Stimulated activated CD8-positive, alpha-beta memory T cell treated with anti-CD3 and anti-CD28 coated beads, Interleukin-2, amount 100 ng/mL, for 1 hour (primary cell): ENCODE data around the gene NRXN3.
"Not testable (repeated sequence)": the region's sequence is repeated elsewhere in the genome, so short reads cannot be mapped to it uniquely, and the experiment has no call there.

Experiments used
- DNase-seq, 2 donors: peaks; one replicate each; pipeline ENCODE4 v3.0.0-alpha.2; 2020; ENCODE audit warnings: low read depth in 2 of 2

NRXN3 gene

GRCh38 chr14:79074510-79074909 is 904.3 kb downstream of the NRXN3 start:
- no peak for DNase-seq

DNA sequence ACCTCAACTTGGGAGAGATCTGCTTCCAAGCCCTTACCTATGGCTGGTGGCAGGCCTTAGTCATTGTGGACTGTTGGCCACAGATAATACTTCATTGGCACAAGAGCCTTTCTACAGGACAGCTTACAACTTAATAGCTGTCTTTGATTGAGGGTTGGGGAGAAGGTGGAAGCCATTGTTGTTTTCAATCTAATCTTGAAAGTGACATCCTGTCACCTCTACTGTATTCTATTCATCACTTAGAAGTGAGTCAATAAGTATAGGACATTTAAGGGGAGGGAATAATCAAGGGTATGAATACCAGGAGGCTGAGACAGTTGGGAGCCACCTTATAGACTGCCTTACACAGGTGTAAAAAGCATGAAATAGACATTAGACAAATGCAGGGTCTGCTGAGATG is 906.3 kb downstream of the NRXN3 start:
- DNase-seq: no peak

- DNase-seq: no peak
Measured at GRCh38 chr14:79077096-79077495, 906.9 kb downstream of the NRXN3 start.

DNA sequence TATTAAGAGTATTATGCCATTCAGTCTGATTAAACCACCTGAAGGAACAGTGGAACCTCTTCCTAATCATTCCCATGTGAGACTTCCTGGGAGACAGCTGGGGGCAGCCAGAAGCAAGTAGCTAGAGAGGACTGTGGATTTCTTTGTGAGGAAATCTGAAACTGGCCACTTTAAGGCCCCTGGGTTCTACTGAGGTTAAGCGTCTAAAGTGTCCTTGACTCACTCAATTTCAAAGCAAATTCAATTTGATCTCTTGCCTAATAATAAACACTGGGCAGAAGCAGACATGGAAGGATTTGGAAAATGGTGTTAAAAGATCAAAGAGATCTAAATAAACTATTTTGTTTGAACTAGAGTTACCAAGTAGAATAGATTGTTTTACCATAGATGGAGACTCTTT is 909.9 kb downstream of the NRXN3 start:
- DNase-seq: no peak

DNA sequence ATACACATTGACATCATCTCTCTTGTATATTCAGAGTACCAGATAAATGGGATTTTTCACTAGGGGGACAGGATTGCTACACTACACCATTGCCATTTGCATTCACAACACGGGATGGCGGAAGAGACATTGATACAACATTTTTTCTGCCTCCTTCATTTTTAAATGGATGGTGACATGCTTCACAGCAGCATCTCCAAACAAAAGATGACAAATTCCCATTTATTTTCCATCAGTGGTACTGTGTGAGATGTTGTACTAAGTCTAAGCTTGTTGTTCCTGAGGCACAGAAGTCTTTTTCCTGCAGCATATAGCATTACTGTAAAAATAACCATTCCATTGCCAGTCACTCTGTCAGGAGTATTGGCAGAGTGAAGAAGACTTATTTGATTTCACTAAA is 912.7 kb downstream of the NRXN3 start:
- no peak for DNase-seq

DNA sequence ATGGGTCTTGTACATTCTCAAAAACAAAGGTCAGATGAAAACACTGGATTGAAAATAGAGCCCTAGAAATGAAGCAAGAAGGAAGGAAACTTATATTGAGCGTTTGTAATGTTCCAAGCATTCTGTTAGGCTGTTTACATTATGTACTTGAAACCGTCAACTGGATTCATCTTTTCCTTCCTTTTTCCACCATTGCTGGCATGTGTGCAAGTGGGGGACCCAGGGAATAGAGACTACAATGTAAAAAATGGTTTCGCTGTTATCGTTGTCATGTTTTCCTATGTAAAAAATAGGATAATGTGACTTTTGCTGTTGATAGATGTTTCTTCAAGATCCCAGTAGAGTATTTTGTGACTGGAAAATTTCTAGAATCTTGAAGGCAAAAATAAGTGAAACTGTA is 913.2 kb downstream of the NRXN3 start:
- no peak for DNase-seq

DNA sequence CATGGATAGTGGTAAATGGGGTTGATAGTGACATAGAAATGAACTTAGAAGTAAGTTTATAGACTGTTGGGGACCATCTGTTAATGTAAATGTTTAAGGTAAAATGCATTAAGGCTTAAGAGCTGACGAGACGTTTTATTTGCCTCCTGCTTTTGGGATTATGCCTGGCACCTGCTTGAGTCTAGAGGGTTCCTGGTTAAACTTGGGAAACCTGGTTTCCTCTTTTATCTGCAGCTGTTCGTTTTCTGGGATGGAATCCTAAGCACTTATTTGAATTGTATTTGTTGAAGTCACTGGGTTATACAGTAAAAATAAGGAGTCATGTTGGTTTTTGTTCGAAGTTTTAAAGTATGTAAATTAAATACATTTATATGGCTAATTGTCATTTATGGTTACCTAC is 914.7 kb downstream of the NRXN3 start:
- DNase-seq: no peak

GRCh38 chr14:79089576-79089975 is 919.4 kb downstream of the NRXN3 start:
- DNase-seq: no peak

GRCh38 chr14:79090641-79091180 is 920.5 kb downstream of the NRXN3 start:
- DNase-seq: no peak

DNA sequence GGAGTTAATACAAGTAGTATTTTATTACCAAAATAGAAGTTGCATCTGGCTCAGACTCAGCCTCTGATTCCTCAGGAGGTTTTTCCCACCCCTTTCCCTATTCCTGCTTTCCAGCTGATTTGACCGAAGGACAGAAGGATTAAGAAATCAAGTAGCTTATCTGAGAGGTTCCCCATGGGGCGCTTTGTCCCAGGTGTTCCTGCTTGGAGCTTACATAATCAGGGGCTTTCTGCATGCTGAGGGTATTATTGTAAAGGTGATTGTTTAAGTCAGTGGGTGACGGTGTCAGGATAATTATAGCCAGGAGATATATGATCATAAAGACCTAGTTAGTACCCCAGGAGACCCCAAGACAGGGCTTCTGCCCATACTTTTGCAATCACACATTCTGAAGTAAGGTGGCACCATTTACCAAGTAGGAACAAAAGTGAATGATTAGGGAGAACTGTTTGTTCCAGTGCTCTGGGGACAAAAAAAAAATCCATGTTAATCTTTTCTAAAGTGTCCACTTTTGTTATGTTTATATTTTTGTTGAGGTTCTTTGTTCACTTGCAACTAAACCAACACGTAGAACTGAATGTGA is 921.3 kb downstream of the NRXN3 start:
- no peak for DNase-seq

- no peak for DNase-seq
Measured at GRCh38 chr14:79093531-79093930, 923.4 kb downstream of the NRXN3 start.

DNA sequence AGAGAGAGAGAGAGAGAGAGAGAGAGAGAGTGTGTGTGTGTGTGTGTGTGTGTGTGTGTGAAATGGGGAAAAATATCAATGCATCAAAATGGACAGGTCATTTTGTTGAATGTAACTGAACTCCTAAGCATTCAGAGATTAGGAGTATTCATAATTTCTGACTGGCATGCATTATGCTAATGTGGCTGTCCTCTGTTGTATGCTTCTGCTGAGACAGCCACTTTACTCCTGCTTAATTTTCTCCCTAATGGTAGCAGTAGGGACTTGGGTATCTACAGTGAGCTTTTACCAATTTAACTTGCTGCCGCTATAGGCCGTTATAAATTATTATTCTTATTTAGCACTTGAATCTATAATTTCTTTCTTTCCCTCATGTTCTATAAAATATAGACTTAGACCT is 924.8 kb downstream of the NRXN3 start:
- DNase-seq: no peak

DNA sequence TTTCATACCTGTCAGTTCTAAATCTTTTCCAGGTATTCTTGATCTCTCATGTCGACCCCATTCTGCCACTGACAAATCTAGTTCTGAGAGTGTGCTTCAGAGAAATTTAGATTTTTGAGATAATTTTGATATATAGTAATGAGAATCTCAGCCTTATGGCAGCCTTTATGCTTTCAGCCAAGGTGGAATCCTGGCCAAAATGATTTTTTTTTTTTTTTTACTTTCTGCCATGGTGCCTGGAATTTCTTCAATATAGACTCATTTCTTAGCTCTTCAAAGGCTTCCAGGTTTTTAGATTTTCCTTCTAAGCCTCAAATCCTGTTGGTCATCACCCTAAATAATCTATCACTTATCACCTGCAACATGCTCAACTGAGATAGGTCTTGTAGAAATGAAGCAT is 926.6 kb downstream of the NRXN3 start:
- DNase-seq: no peak

- DNase-seq: no peak
Measured at GRCh38 chr14:79098324-79098723, 928.2 kb downstream of the NRXN3 start.

DNA sequence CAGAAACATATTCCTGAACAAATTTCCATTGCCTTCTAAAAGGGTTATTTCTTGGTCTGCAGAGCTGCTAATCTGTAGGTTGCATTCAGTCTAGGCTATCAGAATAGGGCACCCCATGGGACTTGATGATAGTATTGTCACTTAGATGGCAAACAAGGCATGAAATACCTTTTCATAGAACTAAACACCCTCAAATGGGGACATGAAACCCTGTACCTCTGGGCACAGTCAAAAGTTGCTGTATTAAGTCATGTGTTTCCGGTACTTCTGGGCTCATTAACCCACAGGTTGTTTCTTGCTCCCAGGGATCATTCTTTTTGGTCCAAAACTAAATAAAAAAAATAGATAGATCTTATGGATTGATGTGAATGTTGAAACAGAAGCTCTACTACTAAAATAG is 930.4 kb downstream of the NRXN3 start:
- DNase-seq: no peak

DNA sequence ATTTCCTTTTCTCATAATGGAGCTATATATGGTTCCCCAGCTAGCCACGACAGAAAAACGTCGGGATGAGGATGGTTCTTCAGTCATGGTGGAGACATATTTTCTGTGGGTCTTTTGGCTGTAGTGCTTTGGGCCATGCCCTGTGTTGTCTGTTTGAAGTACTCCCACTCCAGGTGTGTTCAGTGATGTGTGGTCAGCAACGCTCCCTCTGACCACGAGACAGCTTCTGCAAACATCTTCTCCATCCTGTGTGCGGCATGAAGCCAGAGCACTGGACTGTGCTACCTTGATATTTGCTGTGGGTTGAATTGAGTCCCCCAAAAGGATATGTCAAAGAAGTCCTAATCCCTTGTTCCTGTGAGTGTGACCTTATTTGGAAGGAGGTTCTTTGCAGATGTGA is 931.2 kb downstream of the NRXN3 start:
- no peak for DNase-seq

GRCh38 chr14:79103764-79104163 is 933.6 kb downstream of the NRXN3 start:
- DNase-seq: no peak

DNA sequence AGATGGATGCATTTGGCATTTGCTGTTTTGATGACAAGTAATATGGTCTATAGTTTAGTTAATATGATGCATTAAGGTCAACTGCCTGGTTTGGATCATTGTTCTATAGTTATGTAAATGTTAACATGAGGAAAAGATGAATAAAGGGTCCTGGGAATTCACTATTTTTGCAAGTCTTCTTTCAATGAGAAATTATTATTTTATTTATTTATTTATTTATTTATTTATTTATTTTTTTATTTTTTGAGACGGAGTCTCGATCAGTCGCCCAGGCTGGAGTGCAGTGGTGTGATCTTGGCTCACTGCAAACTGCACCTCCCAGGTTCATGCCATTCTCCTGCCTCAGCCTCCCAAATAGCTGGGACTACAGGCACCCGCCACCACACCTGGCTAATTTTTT is 940.4 kb downstream of the NRXN3 start:
- DNase-seq: not testable (repeated sequence)

- DNase-seq: no peak
Measured at GRCh38 chr14:79111987-79112501, 941.9 kb downstream of the NRXN3 start.

DNA sequence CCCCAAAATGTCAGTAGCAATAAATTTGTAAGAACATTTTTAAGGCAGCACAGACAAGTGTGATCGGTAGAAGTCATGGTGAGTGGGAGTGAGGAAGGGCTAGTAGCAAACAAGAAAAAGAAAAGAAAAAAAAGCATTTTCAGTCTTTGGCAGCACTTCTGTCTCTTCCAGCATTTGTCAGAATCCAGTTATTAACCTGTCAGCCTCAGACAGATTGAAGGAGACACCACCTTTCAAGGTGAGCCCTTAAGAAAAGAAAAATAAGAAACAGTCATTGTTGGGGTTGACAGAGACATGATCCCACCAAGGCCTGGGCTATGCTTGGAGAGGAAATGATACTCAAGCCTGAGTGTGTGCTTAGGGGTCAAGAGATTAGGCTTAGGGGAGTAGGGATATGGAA is 947.4 kb downstream of the NRXN3 start:
- no peak for DNase-seq

DNA sequence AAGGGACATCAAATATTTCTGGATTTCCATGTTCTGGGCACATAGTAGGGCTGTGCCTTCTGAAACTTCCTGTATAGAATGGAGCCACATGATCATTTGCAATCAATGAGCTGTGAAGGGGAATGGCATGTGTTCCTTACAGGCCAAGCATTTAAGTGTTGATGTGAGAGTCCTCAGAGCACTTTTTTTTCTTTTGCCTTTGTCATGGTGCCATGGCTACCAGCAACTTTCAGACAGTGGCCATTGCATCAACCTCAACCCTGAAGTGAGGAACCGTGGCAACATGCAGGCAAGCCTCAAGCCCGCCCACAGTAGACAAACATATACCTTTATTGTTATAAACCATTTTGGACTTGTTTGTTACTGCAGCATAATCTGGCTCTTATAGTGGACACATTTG is 948.1 kb downstream of the NRXN3 start:
- no peak for DNase-seq

- DNase-seq: no peak
Measured at GRCh38 chr14:79134361-79134760, 964.2 kb downstream of the NRXN3 start.

DNA sequence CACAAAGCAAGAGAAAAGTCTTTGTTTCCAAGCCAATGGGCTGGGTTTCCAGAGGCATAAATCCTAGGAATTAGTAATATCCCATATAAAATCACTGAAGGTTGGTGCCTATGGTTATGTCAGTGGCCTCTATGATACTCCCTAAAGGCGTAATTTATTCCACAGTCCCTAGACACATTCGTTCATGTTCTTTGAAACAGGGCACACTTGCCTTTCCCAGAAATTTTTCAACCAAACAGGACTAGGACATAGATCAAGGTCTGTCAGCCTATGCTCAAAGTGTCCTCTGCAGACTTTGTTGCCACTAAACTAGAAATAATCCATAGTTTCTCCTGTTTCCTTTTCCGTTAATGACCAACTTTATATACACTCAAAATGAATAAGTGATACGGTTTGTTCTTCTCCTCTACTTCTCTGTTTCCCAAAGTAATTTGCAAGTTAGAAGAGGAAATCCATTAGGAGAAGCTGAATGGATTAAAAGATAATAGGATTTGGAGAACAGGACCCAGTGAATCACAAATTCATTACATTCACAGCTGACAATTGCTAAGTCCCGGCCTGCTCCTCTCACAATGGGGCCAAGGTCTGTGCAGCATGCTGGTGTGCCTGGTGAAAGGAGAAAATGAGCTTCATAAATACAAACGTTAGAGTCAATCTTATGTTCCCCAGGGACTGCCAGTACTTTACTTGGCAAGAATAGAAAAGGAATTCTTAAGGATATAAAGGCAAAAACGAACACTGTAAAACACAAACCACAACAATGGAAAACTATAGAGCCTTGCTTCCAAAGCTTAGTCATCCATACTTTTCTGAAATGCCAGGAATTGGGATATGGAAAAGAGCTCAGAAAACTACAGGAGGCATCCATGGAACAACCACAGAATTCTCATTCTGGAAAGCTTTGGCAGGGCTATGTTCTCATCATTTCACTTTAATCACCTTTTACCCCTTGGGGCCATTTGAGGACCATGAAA is 966.2 kb downstream of the NRXN3 start:
- no peak for DNase-seq
